Kidney epithelial cell (primary cell): ENCODE results near the gene HDC. TPM values are rescaled to one million over a fixed set of nuclear protein-coding genes. Genes with fewer than 3 reads are reported as not detected.

Experiments
- DNase-seq: peaks from one replicate; pipeline ENCODE4 v3.0.0-alpha.2; 2010; ENCODE audit warnings: low read depth
- H3K27me3 ChIP-seq: 2 replicates; pipeline ENCODE4 v1.6.0; 2011; ENCODE audit warnings: low read length; ENCODE audit not compliant: control insufficient read depth, insufficient read depth
- H3K36me3 ChIP-seq: 2 replicates; pipeline ENCODE4 v1.5.1; 2011; ENCODE audit warnings: low read length; ENCODE audit not compliant: control insufficient read depth, insufficient read depth
- H3K4me3 ChIP-seq: 2 replicates; pipeline ENCODE4 v1.5.1; 2011; ENCODE audit warnings: low read depth, mild to moderate bottlenecking, control low read depth, low read length
- CTCF ChIP-seq: IDR thresholded peaks from 2 replicates; pipeline ENCODE4 v1.5.1; 2011; ENCODE audit warnings: mild to moderate bottlenecking, moderate library complexity, low read length, control low read depth, inconsistent platforms; ENCODE audit not compliant: insufficient read depth, poor library complexity, severe bottlenecking
- total RNA-seq: library from RNA; depleted of rRNA; stranded (reverse); fragments of >200 nt; gene quantifications from 2 replicates; pipeline ENCODE4 v1.2.3, GENCODE V29; 2015

HDC gene
- total RNA-seq, 1 donor from 2014 or later: not detected

GRCh38 chr15:50277370-50277769 is 11.8 kb upstream of the HDC start:
- Histone ChIP-seq H3K36me3 (no peaks in the 10 kb centered on the region), H3K27me3 (no peaks in the 10 kb centered on the region), H3K4me3 (no peak overlapping the region)
- no peak for DNase-seq
- TF ChIP-seq CTCF: no peak

- no peak for TF ChIP-seq CTCF
- H3K4me3 ChIP-seq: no peak overlapping the region
- H3K36me3 ChIP-seq: no peaks in the 10 kb centered on the region
- DNase-seq: no peak
- no peaks in the 10 kb centered on the region for H3K27me3 ChIP-seq
Observed at GRCh38 chr15:50275908-50276307, 10.4 kb upstream of the HDC start.

GRCh38 chr15:50275091-50275490 is 9.6 kb upstream of the HDC start:
- no peak for TF ChIP-seq CTCF
- H3K4me3 ChIP-seq: no peak overlapping the region
- no peak for DNase-seq
- H3K27me3 ChIP-seq: no peaks in the 10 kb centered on the region
- H3K36me3 ChIP-seq: no peaks in the 10 kb centered on the region

GRCh38 chr15:50267577-50267976 is 2.1 kb upstream of the HDC start:
- DNase-seq: no peak
- Histone ChIP-seq H3K27me3 (no peaks in the 10 kb centered on the region), H3K4me3 (no peak overlapping the region), H3K36me3 (no peaks in the 10 kb centered on the region)
- TF ChIP-seq CTCF: no peak

GRCh38 chr15:50262533-50262932 is 3.0 kb downstream of the HDC start:
- TF ChIP-seq CTCF: no peak
- no peaks in the 10 kb centered on the region for H3K36me3 ChIP-seq
- no peak for DNase-seq
- H3K4me3 ChIP-seq: no peak overlapping the region
- H3K27me3 ChIP-seq: no peaks in the 10 kb centered on the region

GRCh38 chr15:50261981-50262380 is 3.5 kb downstream of the HDC start:
- no peak for TF ChIP-seq CTCF
- no peaks in the 10 kb centered on the region for H3K36me3 ChIP-seq
- DNase-seq: no peak
- no peaks in the 10 kb centered on the region for H3K27me3 ChIP-seq
- no peak overlapping the region for H3K4me3 ChIP-seq
